Breast epithelium (tissue), 4 donors: ENCODE results near the gene ENPP5. TPM values are rescaled to one million over a fixed set of nuclear protein-coding genes. Genes with fewer than 3 reads are reported as not detected.
A peak's percentile ranks its signal among the peaks of the same experiment; 100 is the strongest.
"Not testable (repeated sequence)": the region's sequence is repeated elsewhere in the genome, so short reads cannot be mapped to it uniquely, and the experiment has no call there.

ENCODE experiments used
- DNase-seq, 2 donors: peaks; one replicate each; pipeline ENCODE4 v3.0.0-alpha.2; 2019; ENCODE audit warnings: low spot score in 2 of 2
- H3K27ac ChIP-seq, 2 donors: fragments of 200-600 bp; sonication (generic) in 1 of 2; one replicate each; pipeline ENCODE4 v1.5.1; 2016 to 2019; ENCODE audit warnings: mild to moderate bottlenecking in 1 of 2
- H3K27me3 ChIP-seq, 2 donors: fragments of 200-600 bp; sonication (generic) in 1 of 2; one replicate each; pipeline versions ENCODE4 v1.5.1 to v1.6.0; 2017 to 2019; ENCODE audit warnings: control low read depth in 1 of 2, mild to moderate bottlenecking in 1 of 2
- H3K36me3 ChIP-seq: fragments of 200-600 bp; one replicate; pipeline ENCODE4 v1.5.1; 2019
- H3K4me1 ChIP-seq, 2 donors: fragments of 200-600 bp; sonication (generic); one replicate each; pipeline ENCODE4 v1.5.1; 2016 to 2019; ENCODE audit warnings: control low read depth in 1 of 2
- H3K4me3 ChIP-seq, 3 donors: fragments of 200-600 bp; sonication (generic); 1 replicate in 2 of 3; 2 replicates in 1 of 3; pipeline ENCODE4 v1.5.1; 2016 to 2019; ENCODE audit warnings: mild to moderate bottlenecking in 3 of 3, moderate library complexity in 2 of 3
- H3K9me3 ChIP-seq, 2 donors: fragments of 200-600 bp; sonication (generic) in 1 of 2; one replicate each; pipeline ENCODE4 v1.5.1; 2016 to 2019; ENCODE audit warnings: control low read depth in 1 of 2
- CTCF ChIP-seq, 3 donors: fragments of 450-650 bp; IDR thresholded peaks; one replicate each; pipeline ENCODE4 v1.5.1; 2016 to 2017; ENCODE audit warnings: antibody characterized with exemption in 3 of 3, mild to moderate bottlenecking in 3 of 3, moderate library complexity in 3 of 3
- POLR2A ChIP-seq: fragments of 450-650 bp; IDR thresholded peaks from one replicate; pipeline ENCODE4 v1.6.1; 2016; ENCODE audit warnings: antibody characterized with exemption, mild to moderate bottlenecking, moderate library complexity
- POLR2AphosphoS5 ChIP-seq, 3 donors: sonication (generic); formaldehyde crosslinking; IDR thresholded peaks; one replicate each; pipeline ENCODE4 v1.6.1; 2017; ENCODE audit warnings: antibody characterized with exemption in 3 of 3
- intact Hi-C: fragments of 100-400 bp; cut with DNase I; formaldehyde crosslinking; loops from one replicate; pipeline ENCODE4 v1.15.1; 2023; ENCODE audit warnings: low total_unique reads
- total RNA-seq, 3 donors: library from RNA; depleted of rRNA; stranded (reverse); fragments of >200 nt; gene quantifications; one replicate each; pipeline ENCODE4 v1.1.0, GENCODE V29; 2016

Gene ENPP5
- total RNA-seq, 3 donors from 2014 or later: 2.2 to 28.1 (median 13.8) TPM

GRCh38 chr6:46129629-46130511 is 40.9 kb downstream of the ENPP5 start, which contains the start of gene ENPP4:
ENPP4 (plus strand) TSS chr6:46129989; CDS start chr6:46139584, 9,595 bp downstream.
- no peaks in the 10 kb centered on the region for H3K9me3 ChIP-seq

GRCh38 chr6:46129291-46129628 is 41.5 kb downstream of the ENPP5 start:
- no peak for TF ChIP-seq POLR2AphosphoS5 (IDR thresholded peaks at IDR 0.05)
- no peak for TF ChIP-seq CTCF (IDR thresholded peaks at IDR 0.05)
- TF ChIP-seq POLR2A: no peak
- Histone ChIP-seq H3K27me3 (no peaks in the 10 kb centered on the region), H3K9me3 (no peaks in the 10 kb centered on the region), H3K27ac (peak overlapping the region; percentile 1 to 83), H3K36me3 (no peaks in the 10 kb centered on the region), H3K4me3 (peak overlapping the region; percentile 68 to 82 (median 73)), H3K4me1 (no peaks in the 10 kb centered on the region)
- intact Hi-C loops: no loop called here
- no peak for DNase-seq

More at GRCh38 chr6:46129629-46130511, 40.9 kb downstream of the ENPP5 start, which contains the start of gene ENPP4:
- no peaks in the 10 kb centered on the region for H3K36me3 ChIP-seq
- peak; percentile 78 for TF ChIP-seq POLR2A
- peak; percentile 28 to 80 (median 32) for TF ChIP-seq POLR2AphosphoS5 (IDR thresholded peaks at IDR 0.05)
- TF ChIP-seq CTCF (IDR thresholded peaks at IDR 0.05): no peak
- H3K4me1 ChIP-seq: no peaks in the 10 kb centered on the region
- DNase-seq: peak; percentile 71 to 79
- intact Hi-C loops: no loop called here
- H3K27me3 ChIP-seq: no peaks in the 10 kb centered on the region
- peak within 1 kb of the TSS; percentile 46 to 83 for H3K27ac ChIP-seq
- H3K4me3 ChIP-seq: peak within 1 kb of the TSS; percentile 68 to 82 (median 73)

GRCh38 chr6:46128476-46128875 is 42.3 kb downstream of the ENPP5 start:
- no peaks in the 10 kb centered on the region for H3K4me1 ChIP-seq
- DNase-seq: no peak
- no peaks in the 10 kb centered on the region for H3K27me3 ChIP-seq
- no peak overlapping the region for H3K27ac ChIP-seq
- intact Hi-C loops: no loop called here
- peak overlapping the region in 1 of 3 donors; percentile 21 for H3K4me3 ChIP-seq
- no peaks in the 10 kb centered on the region for H3K36me3 ChIP-seq
- TF ChIP-seq CTCF (IDR thresholded peaks at IDR 0.05) (no peak), POLR2AphosphoS5 (IDR thresholded peaks at IDR 0.05) (no peak), POLR2A (no peak)
- H3K9me3 ChIP-seq: no peaks in the 10 kb centered on the region

GRCh38 chr6:46119679-46120078 is 51.1 kb downstream of the ENPP5 start:
- H3K27ac ChIP-seq, H3K4me1 ChIP-seq, DNase-seq, H3K27me3 ChIP-seq, H3K9me3 ChIP-seq, H3K4me3 ChIP-seq, H3K36me3 ChIP-seq, intact Hi-C loops: not testable (repeated sequence)

GRCh38 chr6:46118836-46119235 is 51.9 kb downstream of the ENPP5 start:
- Histone ChIP-seq H3K9me3 (no peaks in the 10 kb centered on the region), H3K27me3 (no peaks in the 10 kb centered on the region), H3K4me1 (no peaks in the 10 kb centered on the region), H3K36me3 (no peaks in the 10 kb centered on the region), H3K27ac (no peak overlapping the region), H3K4me3 (no peak overlapping the region)
- intact Hi-C loops: no loop called here
- TF ChIP-seq CTCF (IDR thresholded peaks at IDR 0.05) (no peak), POLR2A (no peak), POLR2AphosphoS5 (IDR thresholded peaks at IDR 0.05) (no peak)
- no peak for DNase-seq
